HG02970 (cell line): ENCODE data around the gene EBLN1.
A peak's percentile ranks its signal among the peaks of the same experiment; 100 is the strongest.

Experiments used
- ATAC-seq: cut with Tn5 transposase; IDR thresholded peaks from one replicate; pipeline ENCODE4 v1.9.1; 2021; ENCODE audit warnings: mild to moderate bottlenecking, moderate library complexity, moderate number of reproducible peaks; ENCODE audit not compliant: unreplicated experiment, low FRiP score

The EBLN1 gene

DNA sequence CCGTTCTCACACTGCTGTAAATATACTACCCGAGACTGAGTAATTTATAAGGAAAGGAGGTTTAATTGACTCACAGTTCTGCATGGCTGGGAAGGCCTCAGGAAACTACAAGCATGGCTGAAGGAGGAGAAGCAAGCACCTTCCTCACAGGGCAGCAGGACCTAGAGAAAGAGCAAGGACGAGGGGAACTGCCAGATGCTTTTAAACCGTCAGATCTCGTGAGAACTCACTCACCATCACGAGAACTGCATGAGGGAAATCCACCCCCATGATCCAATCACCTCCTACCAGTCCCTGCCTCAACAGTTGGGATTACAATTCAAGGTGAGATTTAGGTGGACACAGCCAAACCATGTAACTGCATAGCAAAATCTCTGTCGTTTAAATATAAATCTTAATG is at the start of gene EBLN1:
EBLN1 (minus strand) TSS at position 174 of the 400 bp plus-strand sequence. CDS start 8,032 bp downstream, outside the sequence.
- ATAC-seq: no peak

DNA sequence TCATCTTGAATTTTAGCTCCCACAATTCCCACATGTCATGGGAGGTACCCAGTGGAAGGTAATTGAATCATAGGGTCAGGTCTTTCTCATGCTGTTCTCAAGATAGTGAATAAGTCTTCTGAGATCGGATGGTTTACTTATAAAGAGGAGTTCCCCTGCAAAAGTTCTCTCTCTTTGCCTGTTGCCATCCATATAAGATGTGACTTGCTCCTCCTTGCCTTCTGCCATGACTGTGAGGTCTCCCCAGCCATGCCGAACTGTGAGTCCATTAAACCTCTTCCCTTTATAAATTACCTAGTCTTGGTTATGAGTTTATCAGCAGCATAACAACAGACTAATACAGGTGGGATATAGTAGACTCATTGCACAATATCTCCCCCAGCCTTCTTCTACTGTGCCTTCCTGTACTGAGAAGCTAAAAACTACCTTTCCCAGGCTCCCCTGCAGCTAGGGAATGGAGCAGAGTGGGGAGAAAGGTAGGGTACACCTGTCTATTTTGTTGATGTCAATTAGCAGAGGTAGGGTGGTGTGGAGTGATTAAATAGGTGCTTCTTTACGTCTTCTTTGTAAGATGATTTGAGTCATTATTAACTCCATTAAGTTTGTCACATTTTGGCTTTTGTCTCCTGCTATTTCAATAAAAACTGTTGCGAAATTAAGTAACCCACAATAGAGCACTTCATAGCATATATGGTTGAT is 48.2 kb upstream of the EBLN1 start:
- ATAC-seq: no peak

DNA sequence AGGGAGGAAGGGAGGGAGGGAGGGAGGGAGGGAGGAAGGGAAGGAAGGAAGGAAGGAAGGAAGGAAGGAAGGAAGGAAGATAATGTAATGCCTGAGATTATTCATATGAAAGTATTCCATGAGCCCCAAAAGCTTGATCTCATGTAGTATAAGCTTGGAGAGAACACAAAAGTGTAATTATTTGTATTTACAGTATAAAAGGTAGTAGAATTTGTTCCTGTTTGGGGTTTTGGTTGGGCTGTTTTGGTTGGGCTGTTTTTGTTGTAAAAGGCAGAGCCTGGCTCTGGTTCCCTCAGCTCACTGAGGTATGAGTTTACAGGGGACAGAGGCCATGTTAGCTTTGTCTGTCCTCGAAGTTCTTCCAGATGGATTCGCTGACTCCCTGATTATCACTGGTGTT is 45.3 kb upstream of the EBLN1 start:
- ATAC-seq: no peak

DNA sequence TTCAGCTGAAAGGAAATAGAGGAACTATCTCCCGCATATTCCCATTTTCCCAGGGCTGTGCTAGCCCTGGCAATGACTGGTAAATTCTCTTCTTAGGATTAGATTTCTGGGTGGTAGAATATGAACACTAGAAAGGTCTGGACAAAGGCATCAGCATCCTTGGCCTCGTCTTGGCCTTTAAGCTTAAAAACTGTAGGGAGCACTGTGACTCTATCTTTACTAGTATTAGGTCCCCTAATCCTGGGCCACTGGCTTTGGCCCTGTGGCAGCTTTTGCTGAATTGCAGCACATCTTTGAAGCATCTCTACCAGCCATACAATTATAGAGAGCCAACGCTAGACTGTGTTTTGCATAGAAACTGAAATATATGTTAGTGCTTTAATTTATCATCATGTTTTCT is 41.5 kb upstream of the EBLN1 start:
- no peak for ATAC-seq

DNA sequence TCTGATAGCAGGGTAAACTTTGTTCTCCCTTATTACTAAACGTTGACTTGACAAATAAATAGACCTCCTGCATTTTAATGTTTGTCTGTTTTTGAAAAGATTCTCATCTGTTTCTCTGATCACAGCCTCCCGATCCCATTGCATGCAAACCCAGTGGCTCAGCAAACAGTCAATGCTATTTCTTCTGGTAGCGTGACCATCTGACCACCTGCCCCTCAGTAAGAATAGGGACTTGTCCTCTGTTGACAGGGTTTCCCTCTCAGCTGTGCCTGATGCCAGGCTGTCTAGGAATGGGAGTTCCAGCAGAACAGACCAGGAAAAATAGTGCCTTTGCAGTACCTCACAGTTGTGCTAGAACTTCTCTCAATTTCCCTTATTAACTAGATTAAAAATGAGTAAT is 40.7 kb upstream of the EBLN1 start:
- no peak for ATAC-seq

DNA sequence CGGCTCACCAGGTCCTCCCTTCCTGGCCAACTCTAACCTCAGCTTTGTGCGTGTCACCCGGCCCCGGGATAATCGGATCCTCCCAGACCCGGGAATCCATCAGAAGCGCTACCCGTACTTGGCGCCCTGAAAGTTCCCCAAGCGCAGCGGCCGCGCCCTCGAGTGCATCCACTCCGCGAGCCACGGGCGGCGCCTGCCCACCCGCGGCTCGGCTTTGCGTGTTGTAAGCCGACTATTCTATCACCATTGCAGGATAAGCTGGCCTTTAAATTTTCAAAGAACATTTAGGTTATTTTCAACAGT is 35.7 kb upstream of the EBLN1 start:
- ATAC-seq: no peak

DNA sequence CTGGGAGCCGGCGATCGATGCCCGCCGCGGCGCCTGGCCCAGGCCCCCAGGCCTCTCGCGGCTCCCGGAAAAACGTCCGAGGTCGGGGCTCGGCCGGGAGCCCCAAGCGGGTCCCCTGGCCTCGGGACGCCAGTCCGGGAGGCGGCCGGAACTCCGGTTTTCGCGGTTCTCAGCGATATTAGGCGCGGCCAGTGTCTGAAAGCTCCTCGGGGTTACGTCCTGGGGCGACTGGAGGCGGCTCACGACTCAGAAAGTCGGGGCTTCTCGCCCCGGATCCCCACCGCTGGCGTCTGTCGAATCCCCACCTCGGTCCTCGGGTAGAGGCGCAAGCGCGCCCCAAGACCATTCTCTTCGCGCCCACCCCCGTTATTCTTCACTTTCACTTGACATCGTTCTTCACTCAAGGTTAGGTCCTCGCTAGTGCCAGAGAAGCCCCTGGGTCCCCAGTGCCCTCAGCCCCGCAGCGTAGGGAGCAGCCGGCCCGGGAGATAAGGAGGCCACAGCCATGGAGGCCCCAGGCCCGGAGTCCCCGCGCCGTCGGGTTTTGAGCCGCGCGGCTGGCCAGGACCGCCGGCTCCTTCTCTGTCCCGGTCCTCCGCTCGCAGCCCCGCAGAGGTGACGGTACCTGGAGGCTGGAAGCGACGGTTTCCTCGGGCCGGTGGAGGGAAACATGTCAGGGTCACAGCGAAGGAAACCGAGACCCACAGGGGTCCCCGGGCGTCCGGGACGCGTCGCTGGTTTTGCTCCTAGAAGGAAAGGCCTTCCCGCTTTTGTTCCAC is 35.2 kb upstream of the EBLN1 start:
- peak; percentile 26 for ATAC-seq

DNA sequence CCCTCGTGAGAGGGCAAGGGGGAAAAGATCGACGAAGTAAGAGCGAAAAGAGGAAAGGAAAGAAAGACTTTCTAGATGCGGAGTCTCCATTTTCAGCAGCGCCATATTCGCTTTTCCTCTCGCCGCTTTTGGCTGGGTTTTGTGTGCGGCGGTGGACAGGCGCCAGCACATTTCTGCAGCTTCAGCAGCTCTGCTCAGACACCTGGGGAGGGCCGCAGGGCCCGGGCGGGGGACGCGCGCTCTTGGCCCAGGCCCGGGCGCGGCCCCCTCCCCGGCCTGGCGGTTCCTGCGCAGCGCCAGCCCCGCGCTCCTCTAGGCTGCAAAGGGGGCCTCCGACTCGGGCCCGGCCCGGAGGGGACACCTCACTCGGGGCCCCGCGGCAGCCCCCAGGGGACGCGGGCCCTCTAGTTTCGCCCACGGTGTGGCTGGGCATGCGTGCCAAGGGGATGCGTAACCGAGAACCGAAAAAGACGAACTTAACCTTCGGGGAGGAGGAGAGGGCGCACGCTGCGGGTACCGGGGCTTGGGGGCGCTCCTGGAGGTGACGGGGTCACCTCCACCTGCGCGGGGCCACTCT is 34.5 kb upstream of the EBLN1 start:
- peak; percentile 54 for ATAC-seq

DNA sequence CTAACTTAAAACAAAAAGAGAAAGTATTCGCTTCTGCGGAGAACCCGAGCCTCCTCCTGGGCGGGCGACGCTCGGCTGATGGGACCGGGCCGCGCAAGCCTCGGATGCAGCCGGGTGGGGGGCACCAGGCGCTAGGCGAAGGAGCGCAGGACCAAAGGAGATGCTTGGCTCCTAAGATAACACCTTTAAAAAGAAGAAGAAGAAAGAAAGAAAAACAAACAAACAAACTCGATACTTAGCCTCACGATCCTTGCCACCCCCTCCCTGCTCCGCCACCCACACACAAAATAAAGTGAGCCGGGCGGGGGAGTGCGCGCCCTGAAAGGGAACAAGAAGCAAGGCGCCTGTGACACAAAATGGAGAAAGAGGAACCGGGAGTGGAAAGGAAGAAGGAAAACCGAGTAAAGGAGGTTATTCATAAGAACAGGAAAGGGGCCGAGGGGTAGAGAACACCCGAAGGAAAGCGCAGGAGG is 34.0 kb upstream of the EBLN1 start:
- peak; percentile 40 for ATAC-seq

DNA sequence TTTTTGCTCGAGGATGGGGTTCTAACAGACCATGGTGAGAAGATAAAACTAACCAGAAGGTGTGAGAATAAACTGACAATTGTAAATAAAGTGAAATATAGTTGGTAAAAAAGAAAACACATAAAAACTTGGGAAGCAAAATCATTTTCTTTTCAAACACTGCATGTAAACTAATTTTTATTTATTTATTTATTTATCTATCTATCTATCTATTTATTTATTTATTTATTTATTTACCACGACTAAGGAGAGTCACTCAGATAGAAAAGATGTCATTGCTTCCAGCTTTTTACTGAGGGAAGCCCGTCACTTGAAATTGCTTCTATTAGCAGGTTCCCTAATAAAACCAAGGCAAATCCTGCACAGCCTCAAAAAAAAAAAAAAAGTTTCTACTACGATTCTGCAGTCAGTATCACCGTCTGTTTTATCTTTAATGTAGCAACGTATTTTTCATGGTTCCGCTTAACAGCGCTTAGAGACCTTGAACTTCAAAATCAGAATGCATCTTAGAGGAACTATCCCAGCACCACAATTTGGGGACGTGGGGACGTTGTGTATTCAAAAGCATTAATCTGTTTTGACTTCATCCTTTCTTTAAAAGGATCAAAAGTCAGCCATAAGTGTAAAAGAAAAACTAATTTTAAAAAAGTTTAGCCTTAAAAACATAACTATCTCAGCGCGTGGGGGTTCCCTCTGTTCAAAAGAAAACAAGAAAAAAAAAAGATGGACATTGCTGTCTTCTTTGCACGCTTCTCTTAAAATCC is 33.3 kb upstream of the EBLN1 start:
- no peak for ATAC-seq

DNA sequence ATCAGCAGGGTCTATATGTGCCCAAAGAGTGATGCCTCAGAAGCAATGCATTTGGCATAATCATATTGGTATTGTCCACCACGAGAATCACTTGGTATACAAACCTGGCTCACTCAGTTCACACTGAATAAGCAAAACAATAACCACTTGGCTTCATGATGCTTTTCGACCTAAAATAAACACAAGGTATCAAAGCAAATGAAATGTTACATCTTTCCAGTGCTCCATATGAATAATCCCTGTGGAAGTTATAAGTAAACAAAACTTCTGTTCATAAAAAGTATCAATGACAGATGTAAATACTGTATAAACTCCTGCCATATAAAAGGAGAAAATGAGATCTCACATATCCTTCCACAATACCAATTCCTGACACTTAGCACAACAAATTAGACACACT is 29.8 kb upstream of the EBLN1 start:
- ATAC-seq: no peak

DNA sequence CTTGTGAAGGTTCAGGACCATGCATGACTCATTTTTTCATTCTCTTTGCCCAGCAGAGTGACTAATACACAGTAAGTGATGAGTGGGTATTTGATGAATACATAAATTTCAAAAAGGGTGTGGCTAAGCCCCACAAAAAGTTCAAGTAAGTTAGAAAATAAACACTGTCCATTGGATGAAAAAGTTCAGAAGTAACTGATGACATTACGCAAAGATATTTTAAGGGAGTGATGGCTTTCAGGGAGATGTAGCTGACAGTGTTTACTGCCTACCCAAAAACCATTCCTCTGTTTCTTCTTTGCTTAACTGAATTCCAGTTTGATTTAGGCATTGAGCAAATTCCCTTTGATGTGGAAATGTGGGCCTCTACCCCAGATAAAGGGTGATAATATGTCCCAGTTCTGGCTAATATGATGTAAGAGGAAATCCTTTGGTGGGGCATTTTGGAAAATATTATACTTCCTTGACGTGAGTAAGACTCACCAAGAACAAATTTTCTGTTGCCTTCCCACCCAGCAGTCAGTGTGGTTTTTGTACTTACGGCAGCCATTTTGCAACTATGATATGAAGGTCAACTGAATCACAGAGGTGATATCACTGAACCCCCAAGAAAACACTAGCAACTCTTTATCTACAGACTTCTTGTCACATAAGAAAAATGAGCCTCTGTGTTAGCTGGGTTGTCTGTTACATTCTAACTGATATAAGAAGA is 29.0 kb upstream of the EBLN1 start:
- ATAC-seq: no peak

DNA sequence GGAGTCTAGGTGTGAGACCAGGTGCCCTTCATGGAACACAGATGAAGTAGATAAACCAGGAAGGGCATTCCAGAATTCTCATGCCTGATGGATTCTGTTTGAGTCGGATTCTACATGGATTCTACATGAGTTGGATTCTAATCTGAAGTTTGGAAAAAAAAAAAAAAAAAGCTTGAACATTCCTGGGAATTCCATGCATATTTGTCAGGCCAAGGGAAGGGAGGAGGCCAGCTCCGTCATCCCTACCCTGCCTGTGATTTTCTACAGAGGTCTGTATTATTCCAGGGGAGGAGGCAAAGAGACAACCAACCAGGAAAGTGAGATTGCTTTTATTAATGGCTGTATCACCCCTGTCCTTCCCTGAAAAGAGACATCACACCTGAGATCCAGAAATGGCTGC is 27.8 kb upstream of the EBLN1 start:
- no peak for ATAC-seq

DNA sequence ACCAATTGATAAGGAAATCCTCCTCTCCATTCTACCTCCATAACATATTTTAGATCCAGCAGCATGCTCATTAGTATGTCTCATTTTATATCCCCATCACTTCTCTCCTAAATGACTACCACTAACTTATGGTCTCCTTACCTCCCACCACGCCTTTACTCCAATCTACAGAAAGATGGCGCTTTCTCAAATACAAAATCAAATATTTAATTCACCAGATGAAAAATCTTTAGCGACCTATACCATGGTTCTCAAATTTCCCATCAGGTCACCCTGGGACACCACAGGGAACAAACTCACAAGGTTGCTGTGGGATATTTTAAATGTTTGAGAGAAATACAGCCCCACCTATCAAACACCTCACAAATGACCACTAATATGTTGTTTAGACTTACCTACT is 27.0 kb upstream of the EBLN1 start:
- ATAC-seq: no peak

DNA sequence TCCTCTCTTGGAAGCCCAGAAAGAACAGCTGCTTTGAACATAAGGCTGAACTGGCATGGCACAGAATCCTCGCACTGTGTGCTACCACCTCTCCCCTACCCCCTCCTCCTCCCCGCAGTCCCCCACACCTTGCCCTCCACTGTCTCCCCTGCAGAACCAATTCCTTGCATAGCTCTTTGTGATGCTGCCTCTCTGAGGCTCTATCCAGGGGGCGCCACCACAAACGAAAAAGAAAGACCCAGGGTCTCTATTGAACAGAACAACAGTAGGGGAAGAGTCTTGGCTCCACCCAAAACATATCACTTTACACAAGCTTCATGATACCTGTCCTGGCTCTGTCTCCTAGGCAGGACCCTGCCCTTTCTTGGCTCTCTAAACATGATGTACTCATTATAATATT is 26.2 kb upstream of the EBLN1 start:
- ATAC-seq: no peak

DNA sequence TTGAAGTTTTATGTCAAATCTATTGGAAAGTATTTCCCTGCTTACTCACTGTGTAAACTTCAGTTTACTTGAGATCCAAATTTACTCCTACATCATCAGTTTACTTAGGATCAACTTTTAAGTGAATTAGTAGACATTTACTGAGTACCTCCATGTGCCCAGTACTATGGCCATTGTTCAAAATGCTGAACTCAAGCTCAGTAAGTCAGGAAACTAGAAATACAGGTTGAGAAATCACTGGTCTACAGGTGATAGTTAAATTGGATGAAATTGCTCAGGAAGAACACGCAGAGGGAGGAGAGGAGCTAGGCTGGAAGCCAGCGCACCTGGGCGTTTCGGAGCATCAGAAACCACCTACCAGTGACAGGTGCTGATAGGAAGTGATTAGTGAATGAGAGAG is 25.5 kb upstream of the EBLN1 start:
- ATAC-seq: no peak

DNA sequence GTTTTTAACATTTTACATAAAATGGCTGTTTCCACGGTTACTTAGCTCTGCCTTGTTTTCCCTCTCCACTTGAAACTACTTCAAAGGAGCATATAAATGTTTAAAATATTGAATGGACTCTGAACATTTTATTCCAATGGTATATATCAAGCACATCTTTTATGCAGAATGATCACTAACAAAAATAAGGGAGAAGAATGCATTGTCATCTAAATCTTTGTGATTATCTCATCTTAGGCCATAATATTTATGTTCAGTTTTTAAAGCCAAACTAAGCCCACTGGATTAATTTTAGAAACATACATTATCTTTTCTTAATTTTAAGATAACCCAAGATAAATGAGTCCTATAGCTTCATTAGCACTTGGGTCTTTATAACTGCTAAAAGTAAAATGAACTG is 13.4 kb upstream of the EBLN1 start:
- ATAC-seq: no peak

DNA sequence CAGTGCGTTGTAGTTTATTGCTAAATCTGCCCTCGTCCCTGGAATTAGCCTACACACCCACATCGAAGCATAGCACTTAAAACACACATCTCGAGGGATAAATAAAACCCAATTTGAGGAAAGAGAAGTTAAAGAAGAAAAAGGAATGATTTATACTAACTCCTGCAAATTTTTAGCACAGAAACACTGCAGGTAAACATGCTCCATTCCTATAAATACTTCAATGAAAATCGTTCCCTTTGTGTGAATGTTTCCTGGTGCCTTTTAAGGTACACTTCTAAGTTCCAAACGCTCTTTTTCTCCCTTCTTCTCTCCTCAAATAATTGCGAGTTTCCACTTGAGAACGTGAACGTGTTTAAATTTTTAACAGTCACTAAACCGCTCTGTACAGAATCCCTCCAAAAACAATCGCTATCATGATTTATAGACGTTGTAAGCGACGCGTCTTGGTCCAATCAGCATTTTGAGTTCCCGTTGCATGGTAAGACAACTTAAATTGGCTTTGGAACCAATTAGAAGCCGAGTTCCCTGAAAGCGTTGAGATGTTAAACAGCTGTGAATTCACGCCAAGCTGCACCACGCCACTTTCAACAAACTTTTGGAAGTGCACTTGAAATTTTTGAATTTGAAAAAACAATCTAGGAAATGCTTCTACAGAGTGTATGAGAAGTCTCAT is 12.5 kb upstream of the EBLN1 start:
- no peak for ATAC-seq

DNA sequence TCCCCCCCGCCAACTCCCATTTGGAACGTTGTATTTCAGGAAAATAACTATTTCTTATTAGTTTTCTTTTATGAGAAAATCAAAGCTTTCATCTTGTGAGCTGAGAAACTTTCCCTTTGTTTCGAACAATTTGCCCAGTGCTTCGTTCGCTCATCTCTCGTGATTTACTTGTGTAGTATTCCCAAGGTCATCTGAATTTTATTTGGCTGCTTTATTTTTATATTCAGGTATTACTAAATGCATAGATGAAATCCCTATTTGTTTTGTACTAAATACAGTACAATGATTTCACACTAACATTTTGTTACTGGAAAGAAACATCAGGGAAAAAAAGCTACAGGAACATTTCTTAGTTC is 12.0 kb upstream of the EBLN1 start:
- ATAC-seq: no peak
